AML-193 (cell line): ENCODE results near the gene VPS33A.

ENCODE experiments used
- DNase-seq, 2 experiments: peaks; one replicate each; lab custom pipeline; 2025; lab: John Stamatoyannopoulos, UW

VPS33A gene

DNA sequence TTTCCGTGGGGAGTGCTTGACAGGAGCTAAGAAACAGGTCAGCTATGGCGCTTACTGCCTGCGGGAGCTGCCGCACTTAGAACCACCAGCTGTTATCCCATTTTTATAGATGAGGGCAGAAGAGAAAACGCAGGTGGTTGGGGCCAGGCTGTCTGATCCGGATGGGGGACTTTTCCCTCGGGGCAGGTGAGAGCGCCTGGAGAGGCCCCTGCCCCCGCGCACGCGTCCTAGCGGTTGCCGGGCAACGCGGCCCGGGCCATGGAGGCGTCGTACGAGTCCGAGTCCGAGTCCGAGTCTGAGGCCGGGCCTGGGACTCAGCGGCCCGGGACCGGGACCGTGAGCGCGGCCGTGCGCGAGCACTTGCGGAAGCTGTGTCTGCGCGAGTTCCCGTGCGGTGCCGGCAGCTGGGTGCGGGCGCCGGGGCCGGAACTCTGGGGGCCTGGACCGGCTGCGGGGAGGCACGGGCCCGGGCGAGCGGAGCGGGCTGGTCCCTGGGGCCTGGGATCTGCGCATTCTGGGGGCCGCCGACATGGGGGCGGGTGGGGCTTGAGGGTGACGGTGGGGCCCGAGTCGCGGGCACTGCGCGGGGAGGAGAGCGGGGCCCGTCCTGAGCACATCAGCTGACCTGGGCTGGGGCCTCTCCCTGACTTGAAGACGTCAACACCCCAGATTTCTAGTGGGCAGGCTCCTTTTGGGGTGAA lies 83.3 kb downstream of the VPS33A start, which contains the start of gene LRRC43:
TSS of gene LRRC43 (plus strand) at position 237 of the 701 bp plus-strand sequence. CDS start at position 259, 22 bp downstream.
- no peak for DNase-seq
